SK-N-SH treated with all-trans-retinoic acid at 6 μM for 48 hours (cell line): ENCODE data around the gene GRIA3.

Experiments
- ATAC-seq: fragments of 200-7000 bp; cut with Tn5 transposase; 3 replicates; pipeline ENCODE4 v1.9.1; 2020; ENCODE audit warnings: mild to moderate bottlenecking, moderate library complexity
- ARNTL ChIP-seq: fragments of 450-650 bp; formaldehyde crosslinking; IDR thresholded peaks from 2 replicates; pipeline ENCODE4 v1.5.0; 2020; ENCODE audit warnings: low read depth, mild to moderate bottlenecking, moderate library complexity, borderline replicate concordance
- BACH2 ChIP-seq: fragments of 250-450 bp; sonication (Bioruptor Pico); IDR thresholded peaks from 2 replicates; pipeline ENCODE4 v1.9.0; 2021; ENCODE audit warnings: mild to moderate bottlenecking, borderline replicate concordance
- CREB5 ChIP-seq: fragments of 250-450 bp; sonication (Bioruptor Pico); IDR thresholded peaks from 2 replicates; pipeline ENCODE4 v1.5.1; 2020; ENCODE audit warnings: low read depth, mild to moderate bottlenecking, moderate library complexity
- CSDC2 ChIP-seq: fragments of 250-450 bp; sonication (Bioruptor Pico); IDR thresholded peaks from 2 replicates; pipeline ENCODE4 v1.5.0; 2020; ENCODE audit warnings: mild to moderate bottlenecking, moderate library complexity
- CSRNP3 ChIP-seq: fragments of 250-450 bp; sonication (Bioruptor Pico); IDR thresholded peaks from 2 replicates; pipeline ENCODE4 v1.5.1; 2021; ENCODE audit warnings: mild to moderate bottlenecking, moderate library complexity
- ESRRG ChIP-seq: fragments of 250-450 bp; sonication (Bioruptor Pico); IDR thresholded peaks from 2 replicates; pipeline ENCODE4 v1.6.1; 2021; ENCODE audit warnings: mild to moderate bottlenecking
- GLIS3 ChIP-seq: fragments of 250-450 bp; sonication (Bioruptor Pico); IDR thresholded peaks from 2 replicates; pipeline ENCODE4 v1.5.0; 2020; ENCODE audit warnings: mild to moderate bottlenecking, moderate library complexity
- OSR1 ChIP-seq: fragments of 250-450 bp; sonication (Bioruptor Pico); IDR thresholded peaks from 2 replicates; pipeline ENCODE4 v1.8.0; 2022; ENCODE audit warnings: moderate library complexity, mild to moderate bottlenecking, inconsistent platforms
- POU6F1 ChIP-seq: fragments of 250-450 bp; sonication (Bioruptor Pico); IDR thresholded peaks from 2 replicates; pipeline ENCODE4 v1.8.0; 2021; ENCODE audit warnings: low read depth, mild to moderate bottlenecking, moderate library complexity, borderline replicate concordance
- PPARA ChIP-seq: fragments of 250-450 bp; sonication (Bioruptor Pico); IDR thresholded peaks from 2 replicates; pipeline ENCODE4 v1.5.0; 2020; ENCODE audit warnings: mild to moderate bottlenecking, borderline replicate concordance
- RARB ChIP-seq: fragments of 250-450 bp; sonication (Bioruptor Pico); IDR thresholded peaks from 2 replicates; pipeline ENCODE4 v1.8.0; 2021; ENCODE audit warnings: mild to moderate bottlenecking, moderate library complexity
- SNAI2 ChIP-seq: fragments of 250-450 bp; sonication (Bioruptor Pico); IDR thresholded peaks from 2 replicates; pipeline ENCODE4 v1.5.0; 2020; ENCODE audit warnings: mild to moderate bottlenecking, moderate library complexity
- TCF4 ChIP-seq: fragments of 250-450 bp; sonication (Bioruptor Pico); IDR thresholded peaks from 2 replicates; pipeline ENCODE4 v1.8.0; 2021; ENCODE audit warnings: mild to moderate bottlenecking, moderate library complexity, borderline replicate concordance
- TOX ChIP-seq: fragments of 250-450 bp; sonication (Bioruptor Pico); IDR thresholded peaks from 2 replicates; pipeline ENCODE4 v1.8.0; 2021; ENCODE audit warnings: mild to moderate bottlenecking, moderate library complexity, borderline replicate concordance
- ZC3H10 ChIP-seq: fragments of 250-450 bp; sonication (Bioruptor Pico); IDR thresholded peaks from 2 replicates; pipeline ENCODE4 v1.5.1; 2021; ENCODE audit warnings: mild to moderate bottlenecking, moderate library complexity
- ZFP3 ChIP-seq: fragments of 250-450 bp; sonication (Bioruptor Pico); IDR thresholded peaks from 2 replicates; pipeline ENCODE4 v1.5.0; 2020; ENCODE audit warnings: mild to moderate bottlenecking, moderate library complexity
- ZFP30 ChIP-seq: fragments of 450-650 bp; formaldehyde crosslinking; IDR thresholded peaks from 2 replicates; pipeline ENCODE4 v1.5.0; 2022; ENCODE audit warnings: mild to moderate bottlenecking, moderate library complexity
- ZNF565 ChIP-seq: fragments of 450-650 bp; formaldehyde crosslinking; conservative IDR thresholded peaks from 2 replicates; pipeline ENCODE4 v1.5.0; 2020; ENCODE audit warnings: low read depth, mild to moderate bottlenecking, moderate library complexity
- ZNF70 ChIP-seq: fragments of 450-650 bp; formaldehyde crosslinking; IDR thresholded peaks from 2 replicates; pipeline ENCODE4 v1.5.0; 2020; ENCODE audit warnings: mild to moderate bottlenecking, moderate library complexity
- ZNF8 ChIP-seq: fragments of 450-650 bp; formaldehyde crosslinking; IDR thresholded peaks from 2 replicates; pipeline ENCODE4 v1.5.0; 2020; ENCODE audit warnings: mild to moderate bottlenecking, moderate library complexity
- TF ChIP-seq, protein P1 (sequence below): fragments of 250-450 bp; sonication (Bioruptor Pico); IDR thresholded peaks from 2 replicates; pipeline ENCODE4 v1.5.0; 2020; ENCODE audit warnings: mild to moderate bottlenecking, moderate library complexity
- TF ChIP-seq, protein P2 (sequence below): fragments of 250-450 bp; sonication (Bioruptor Pico); IDR thresholded peaks from 2 replicates; pipeline ENCODE4 v1.8.0; 2020; ENCODE audit warnings: mild to moderate bottlenecking, moderate library complexity, borderline replicate concordance

GRIA3 gene

DNA sequence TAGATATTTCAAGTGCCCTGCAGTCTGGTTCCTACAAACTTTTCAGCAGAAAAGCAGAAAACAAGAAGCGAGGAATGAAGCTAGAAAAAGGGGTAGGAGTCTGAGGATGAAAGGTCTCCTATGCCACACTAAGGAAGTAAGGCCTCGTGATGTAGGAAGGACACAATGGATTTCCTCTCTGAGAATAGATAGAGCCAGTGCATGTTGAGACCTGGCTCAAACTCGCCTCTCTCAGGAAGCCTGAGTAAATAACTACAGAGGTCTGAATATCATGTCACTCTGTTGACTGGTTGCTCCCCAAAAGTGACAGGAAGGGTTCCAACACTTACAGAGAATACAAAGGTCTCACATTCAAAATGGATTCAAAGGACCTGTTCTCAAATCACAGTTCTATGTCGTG is 93.3 kb downstream of the GRIA3 start:
- TF ChIP-seq, protein P1, sequence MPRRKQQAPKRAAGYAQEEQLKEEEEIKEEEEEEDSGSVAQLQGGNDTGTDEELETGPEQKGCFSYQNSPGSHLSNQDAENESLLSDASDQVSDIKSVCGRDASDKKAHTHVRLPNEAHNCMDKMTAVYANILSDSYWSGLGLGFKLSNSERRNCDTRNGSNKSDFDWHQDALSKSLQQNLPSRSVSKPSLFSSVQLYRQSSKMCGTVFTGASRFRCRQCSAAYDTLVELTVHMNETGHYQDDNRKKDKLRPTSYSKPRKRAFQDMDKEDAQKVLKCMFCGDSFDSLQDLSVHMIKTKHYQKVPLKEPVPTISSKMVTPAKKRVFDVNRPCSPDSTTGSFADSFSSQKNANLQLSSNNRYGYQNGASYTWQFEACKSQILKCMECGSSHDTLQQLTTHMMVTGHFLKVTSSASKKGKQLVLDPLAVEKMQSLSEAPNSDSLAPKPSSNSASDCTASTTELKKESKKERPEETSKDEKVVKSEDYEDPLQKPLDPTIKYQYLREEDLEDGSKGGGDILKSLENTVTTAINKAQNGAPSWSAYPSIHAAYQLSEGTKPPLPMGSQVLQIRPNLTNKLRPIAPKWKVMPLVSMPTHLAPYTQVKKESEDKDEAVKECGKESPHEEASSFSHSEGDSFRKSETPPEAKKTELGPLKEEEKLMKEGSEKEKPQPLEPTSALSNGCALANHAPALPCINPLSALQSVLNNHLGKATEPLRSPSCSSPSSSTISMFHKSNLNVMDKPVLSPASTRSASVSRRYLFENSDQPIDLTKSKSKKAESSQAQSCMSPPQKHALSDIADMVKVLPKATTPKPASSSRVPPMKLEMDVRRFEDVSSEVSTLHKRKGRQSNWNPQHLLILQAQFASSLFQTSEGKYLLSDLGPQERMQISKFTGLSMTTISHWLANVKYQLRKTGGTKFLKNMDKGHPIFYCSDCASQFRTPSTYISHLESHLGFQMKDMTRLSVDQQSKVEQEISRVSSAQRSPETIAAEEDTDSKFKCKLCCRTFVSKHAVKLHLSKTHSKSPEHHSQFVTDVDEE (CRISPR knock-in tag), result no peak
- TF ChIP-seq PPARA (CRISPR knock-in tag) (no peak), ZNF70 (CRISPR knock-in tag) (no peak), CSRNP3 (no peak), RARB (CRISPR knock-in tag) (no peak), CREB5 (no peak), POU6F1 (no peak), ESRRG (CRISPR knock-in tag) (no peak), TCF4 (CRISPR knock-in tag) (no peak), ZNF565 (CRISPR knock-in tag) (no peak), SNAI2 (no peak), CSDC2 (CRISPR knock-in tag) (no peak), TOX (no peak), GLIS3 (CRISPR knock-in tag) (no peak), ARNTL (CRISPR knock-in tag) (no peak), ZNF8 (CRISPR knock-in tag) (no peak), ZFP3 (CRISPR knock-in tag) (no peak)
- TF ChIP-seq, all 23 proteins: peak for 0
- no peak for ATAC-seq

- TF ChIP-seq PPARA (CRISPR knock-in tag) (no peak), ZFP3 (CRISPR knock-in tag) (no peak), RARB (CRISPR knock-in tag) (no peak), ZC3H10 (CRISPR knock-in tag) (no peak), ARNTL (CRISPR knock-in tag) (no peak), SNAI2 (no peak), CSDC2 (CRISPR knock-in tag) (no peak), ZNF565 (CRISPR knock-in tag) (no peak), TCF4 (CRISPR knock-in tag) (no peak), BACH2 (CRISPR knock-in tag) (no peak), ZFP30 (CRISPR knock-in tag) (no peak), ZNF8 (CRISPR knock-in tag) (no peak), TOX (no peak), CREB5 (no peak), ESRRG (CRISPR knock-in tag) (no peak), CSRNP3 (no peak), OSR1 (CRISPR knock-in tag) (no peak), GLIS3 (CRISPR knock-in tag) (no peak)
- TF ChIP-seq, protein P2, sequence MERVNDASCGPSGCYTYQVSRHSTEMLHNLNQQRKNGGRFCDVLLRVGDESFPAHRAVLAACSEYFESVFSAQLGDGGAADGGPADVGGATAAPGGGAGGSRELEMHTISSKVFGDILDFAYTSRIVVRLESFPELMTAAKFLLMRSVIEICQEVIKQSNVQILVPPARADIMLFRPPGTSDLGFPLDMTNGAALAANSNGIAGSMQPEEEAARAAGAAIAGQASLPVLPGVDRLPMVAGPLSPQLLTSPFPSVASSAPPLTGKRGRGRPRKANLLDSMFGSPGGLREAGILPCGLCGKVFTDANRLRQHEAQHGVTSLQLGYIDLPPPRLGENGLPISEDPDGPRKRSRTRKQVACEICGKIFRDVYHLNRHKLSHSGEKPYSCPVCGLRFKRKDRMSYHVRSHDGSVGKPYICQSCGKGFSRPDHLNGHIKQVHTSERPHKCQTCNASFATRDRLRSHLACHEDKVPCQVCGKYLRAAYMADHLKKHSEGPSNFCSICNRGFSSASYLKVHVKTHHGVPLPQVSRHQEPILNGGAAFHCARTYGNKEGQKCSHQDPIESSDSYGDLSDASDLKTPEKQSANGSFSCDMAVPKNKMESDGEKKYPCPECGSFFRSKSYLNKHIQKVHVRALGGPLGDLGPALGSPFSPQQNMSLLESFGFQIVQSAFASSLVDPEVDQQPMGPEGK, result no peak
- ATAC-seq, result no peak
Observed at GRCh38 chrX:123277821-123278220, 93.7 kb downstream of the GRIA3 start.
